RWPE1 (cell line): ENCODE data around the gene SLC29A2.

Source experiments
- CTCF ChIA-PET: fragments of 350-600 bp; sonication (Branson Sonifier 250); formaldehyde crosslinking; extraction: SDS; loops from one replicate; lab custom pipeline; 2021; lab: Yijun Ruan, JAX
- POLR2A ChIA-PET: fragments of 400-600 bp; formaldehyde crosslinking; extraction: SDS; loops from one replicate; lab custom pipeline; 2020; ENCODE audit warnings: antibody characterized with exemption; ENCODE audit not compliant: low non-redundant PET; lab: Yijun Ruan, JAX
- DNase-seq: peaks from one replicate; pipeline ENCODE4 v3.0.0; 2012; ENCODE audit warnings: low spot score
- H3K27ac ChIP-seq: fragments of 450-650 bp; 2 replicates; pipeline ENCODE4 v1.5.1; 2017
- CTCF ChIP-seq: fragments of 450-650 bp; conservative IDR thresholded peaks from 2 replicates; pipeline ENCODE4 v1.5.1; 2017; ENCODE audit warnings: low read depth, mild to moderate bottlenecking

The SLC29A2 gene

GRCh38 chr11:66345316-66345649 is 26.3 kb downstream of the SLC29A2 start:
- peak overlapping the region; percentile 92 for H3K27ac ChIP-seq
- no peak for TF ChIP-seq CTCF
- POLR2A ChIA-PET = interaction anchor here (0.6 to 0.8 kb wide), 3 partner anchors 10 to 41 kb away, joined by 3 to 7 read pairs (median 4); no protein-coding TSS in a partner anchor
- CTCF ChIA-PET = interaction anchor here (1.0 to 2.2 kb wide), 3 partner anchors 17 to 44 kb away, joined by 3 to 9 read pairs (median 9); no protein-coding TSS in a partner anchor
- DNase-seq = no peak

GRCh38 chr11:66344550-66345315 is 26.8 kb downstream of the SLC29A2 start, which contains the start of gene BRMS1:
BRMS1 (minus strand) TSS chr11:66345104; CDS start chr11:66342234, 2,870 bp downstream.
- peak within 1 kb of the TSS; percentile 92 for H3K27ac ChIP-seq
- DNase-seq = peak; percentile 91
- ChIA-PET CTCF (interaction anchor here (0.6 to 2.2 kb wide), 8 partner anchors 10 to 382 kb away, joined by 3 to 9 read pairs (median 4); no protein-coding TSS in a partner anchor), POLR2A (interaction anchor here (0.6 to 1.0 kb wide), 6 partner anchors 10 to 42 kb away, joined by 3 to 7 read pairs (median 4); no protein-coding TSS in a partner anchor)
- TF ChIP-seq CTCF = peak; percentile 15; the same call in 1 of the 2 replicates

GRCh38 chr11:66343176-66343575 is 28.4 kb downstream of the SLC29A2 start:
- no peak for DNase-seq
- CTCF ChIA-PET = interaction anchor here (0.9 kb wide), 1 partner anchor 32 kb away, joined by 3 read pairs; no protein-coding TSS in a partner anchor
- POLR2A ChIA-PET = no interaction called here
- no peak for TF ChIP-seq CTCF
- peak overlapping the region; percentile 60 for H3K27ac ChIP-seq

- CTCF ChIA-PET = no interaction called here
- POLR2A ChIA-PET = no interaction called here
- H3K27ac ChIP-seq = peak overlapping the region; percentile 100
- no peak for TF ChIP-seq CTCF
- no peak for DNase-seq
Observed at GRCh38 chr11:66341502-66342126, 29.9 kb downstream of the SLC29A2 start.

- TF ChIP-seq CTCF = no peak
- H3K27ac ChIP-seq = peak overlapping the region; percentile 100
- ChIA-PET POLR2A (no interaction called here), CTCF (interaction anchor here (0.6 kb wide), 1 partner anchor 29 kb away, joined by 4 read pairs; no protein-coding TSS in a partner anchor)
- DNase-seq = no peak
Observed at GRCh38 chr11:66340596-66341501, 30.7 kb downstream of the SLC29A2 start.
